ENCODE measurements around the gene EHHADH. TPM values are rescaled to one million over a fixed set of nuclear protein-coding genes. Genes with fewer than 3 reads are reported as not detected.
"Not testable (repeated sequence)": the region's sequence is repeated elsewhere in the genome, so short reads cannot be mapped to it uniquely, and the experiment has no call there.

Gene EHHADH
- total RNA-seq, 2 donors from 2014 or later: 12.8 to 15.3 TPM

DNA sequence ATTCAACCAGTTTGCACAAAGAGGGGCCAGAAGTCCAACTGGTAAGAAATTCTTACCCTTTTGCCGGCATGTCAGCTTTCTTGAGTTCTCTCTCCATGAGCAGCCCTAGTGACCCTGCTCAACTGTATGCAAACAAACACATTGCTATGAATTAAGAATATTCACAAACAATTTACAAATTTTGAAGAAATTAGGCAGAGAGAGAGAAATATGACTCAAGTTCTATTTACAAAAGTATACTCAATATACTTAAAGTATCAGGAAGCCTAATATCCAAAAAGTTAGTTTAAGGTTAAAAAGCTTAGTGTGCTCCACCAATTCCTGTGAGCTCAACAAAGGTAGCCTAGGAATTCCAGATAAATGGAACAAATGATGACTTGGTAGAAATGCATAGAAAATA lies 3.5 kb upstream of the EHHADH start:
- no peak for DNase-seq
- intact Hi-C loops (cut with DNase I): no loop called here
- ATAC-seq: no peak

DNA sequence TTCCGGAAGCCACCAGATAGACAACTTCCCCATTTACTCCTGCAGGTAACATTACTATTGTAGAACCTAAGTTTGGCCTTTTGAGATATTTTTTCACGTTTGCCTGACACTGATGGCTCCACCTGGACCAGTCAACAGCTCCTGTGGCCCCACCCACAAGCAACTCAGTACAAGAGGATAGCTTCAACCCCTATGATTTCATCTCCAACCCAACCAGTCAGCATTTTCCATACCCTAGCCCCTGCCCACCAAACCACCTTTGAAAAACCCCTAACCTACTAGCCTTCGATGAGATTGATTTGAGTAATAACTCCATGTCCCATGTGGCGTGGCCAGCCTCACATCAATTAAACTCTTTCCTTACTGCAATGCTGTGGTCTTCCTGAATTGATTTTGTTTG lies 950 bp upstream of the EHHADH start:
- no peak for DNase-seq
- intact Hi-C loops (cut with DNase I): no loop called here
- no peak for ATAC-seq

DNA sequence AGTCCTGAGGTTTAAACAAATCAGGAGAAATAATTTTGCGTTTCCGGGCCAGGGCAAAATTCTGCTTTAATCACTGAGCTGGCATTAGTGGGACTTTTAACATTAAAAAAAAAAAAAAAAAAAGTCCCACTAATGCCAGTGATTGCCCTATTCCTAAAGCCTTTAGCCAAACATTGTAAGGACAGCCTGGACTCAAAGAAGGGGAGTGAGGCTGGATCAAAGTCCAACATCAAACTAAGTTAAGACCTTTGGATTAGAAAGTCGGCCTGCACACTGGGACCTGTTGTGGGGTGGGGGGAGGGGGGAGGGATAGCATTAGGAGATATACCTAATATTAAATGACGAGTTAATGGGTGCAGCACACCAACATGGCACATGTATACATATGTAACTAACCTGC lies 716 bp downstream of the EHHADH start:
- ATAC-seq; intact Hi-C loops (cut with DNase I); DNase-seq: not testable (repeated sequence)

DNA sequence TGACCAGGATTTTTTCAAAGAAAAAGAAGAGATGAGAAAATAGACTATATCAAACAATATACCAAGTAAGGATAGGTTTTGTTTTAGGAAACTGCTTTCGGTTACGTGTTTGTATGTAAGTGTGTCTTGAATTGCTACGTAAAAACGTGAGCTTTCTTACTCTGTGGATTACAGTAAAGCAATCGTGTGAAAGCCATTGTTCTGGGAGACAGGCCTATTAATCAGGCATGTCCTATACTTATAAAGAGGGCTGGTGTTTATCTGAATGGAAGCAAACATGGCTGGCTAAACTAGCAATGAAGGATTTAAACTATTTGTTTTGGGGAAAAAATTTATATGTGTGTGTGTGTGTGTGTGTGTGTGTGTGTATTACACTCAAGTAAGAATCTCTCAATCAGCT lies 2.6 kb downstream of the EHHADH start:
- intact Hi-C loops (cut with DNase I): no loop called here
- DNase-seq (no peak), ATAC-seq (no peak)

DNA sequence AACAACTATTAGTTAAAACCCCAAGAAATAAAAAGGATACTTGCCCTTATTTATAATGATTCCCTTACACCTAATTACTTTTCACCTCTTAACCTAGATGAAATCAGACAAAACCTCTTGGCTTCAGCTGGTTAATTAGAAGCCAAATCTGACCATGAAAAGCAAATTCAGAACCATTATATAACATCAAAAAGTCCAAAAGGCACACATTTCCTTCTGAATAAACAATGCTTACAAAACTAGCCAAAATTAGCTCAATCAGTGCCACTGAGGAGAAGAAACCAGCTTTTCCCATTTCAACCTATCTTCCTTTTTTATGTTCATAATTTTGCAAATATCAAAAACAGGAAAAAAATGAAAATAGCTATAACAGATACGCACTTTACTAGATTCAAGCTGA lies 3.2 kb downstream of the EHHADH start:
- DNase-seq: no peak
- intact Hi-C loops (cut with DNase I): no loop called here
- no peak for ATAC-seq

DNA sequence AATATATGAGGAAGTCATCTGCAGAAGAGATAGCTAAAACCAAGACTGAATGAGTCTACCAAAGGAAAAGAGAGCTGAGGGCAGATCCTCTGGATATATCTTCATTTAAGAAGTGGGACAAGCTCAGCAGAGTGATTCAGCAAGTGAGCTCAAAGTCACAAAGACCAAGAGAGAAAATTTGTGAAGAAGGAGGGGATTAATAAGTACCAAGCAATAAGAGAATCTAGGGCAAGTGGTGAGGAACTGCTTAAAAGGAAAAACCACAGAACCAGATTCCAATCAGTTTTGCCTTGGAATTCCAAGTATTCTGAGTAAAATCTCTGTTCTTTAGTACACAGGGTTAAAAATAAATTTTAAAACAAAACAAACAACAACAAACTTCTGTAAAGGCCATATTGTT lies 3.6 kb downstream of the EHHADH start:
- intact Hi-C loops (cut with DNase I): no loop called here
- no peak for ATAC-seq
- DNase-seq: no peak

DNA sequence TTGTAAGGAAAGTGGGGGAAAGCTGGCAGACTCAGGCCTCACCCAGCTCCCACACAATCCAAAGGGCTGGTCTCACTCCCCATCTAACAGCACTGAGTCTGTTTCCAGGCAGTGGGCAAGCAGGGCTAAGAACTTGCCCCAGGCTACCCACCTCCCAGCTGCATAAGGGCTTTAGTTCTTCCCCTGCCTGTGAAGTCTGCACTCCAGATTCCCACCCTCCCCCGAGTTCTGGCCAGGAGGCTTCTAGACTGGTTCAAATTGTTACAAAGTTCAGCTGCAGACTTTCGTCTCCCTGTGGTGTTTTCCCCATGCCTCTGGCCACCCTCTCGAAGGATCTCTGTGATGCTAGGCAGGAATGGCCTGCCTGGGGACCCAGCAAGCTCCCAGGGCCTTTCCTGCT lies 11.2 kb downstream of the EHHADH start:
- intact Hi-C loops (cut with DNase I): no loop called here
- no peak for DNase-seq
- ATAC-seq: no peak

DNA sequence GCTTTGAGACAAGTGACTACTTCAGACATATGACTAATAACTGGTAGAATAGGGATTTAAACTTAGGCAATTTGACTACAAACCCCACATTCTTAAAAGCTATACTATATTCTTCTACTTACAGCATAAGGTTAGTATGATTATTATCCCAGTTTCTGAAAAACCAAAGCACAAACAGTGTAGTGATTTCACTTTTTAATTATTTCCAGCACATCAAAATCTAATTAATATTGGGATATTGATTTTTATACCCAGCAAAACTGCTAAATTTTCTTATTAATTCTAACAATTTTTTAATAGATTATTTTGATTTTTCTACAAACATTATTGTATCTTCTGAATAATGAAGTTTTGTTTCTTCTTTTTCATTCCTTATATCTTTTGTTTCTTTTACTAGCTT lies 16.9 kb downstream of the EHHADH start:
- intact Hi-C loops (cut with DNase I): no loop called here
- DNase-seq: no peak
- no peak for ATAC-seq

DNA sequence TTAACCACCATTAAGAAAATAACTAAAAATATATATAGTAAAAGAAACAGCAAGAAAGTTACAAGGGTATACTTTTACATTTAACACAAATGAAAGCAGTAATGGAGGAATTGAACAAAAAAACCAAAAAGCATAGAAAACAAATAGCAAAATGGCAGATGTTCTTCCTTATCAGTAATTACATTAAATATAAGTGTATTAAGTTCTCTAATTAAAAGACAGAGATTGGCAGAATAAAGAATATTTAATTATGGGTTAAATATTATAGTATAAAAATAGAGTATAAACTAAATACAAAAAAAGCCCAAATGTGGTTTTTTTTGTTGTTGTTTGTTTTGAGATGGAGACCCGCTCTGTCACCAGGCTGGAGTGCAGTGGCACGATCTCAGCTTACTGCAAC lies 20.5 kb downstream of the EHHADH start:
- ATAC-seq: no peak
- DNase-seq: no peak
- intact Hi-C loops (cut with DNase I): no loop called here

DNA sequence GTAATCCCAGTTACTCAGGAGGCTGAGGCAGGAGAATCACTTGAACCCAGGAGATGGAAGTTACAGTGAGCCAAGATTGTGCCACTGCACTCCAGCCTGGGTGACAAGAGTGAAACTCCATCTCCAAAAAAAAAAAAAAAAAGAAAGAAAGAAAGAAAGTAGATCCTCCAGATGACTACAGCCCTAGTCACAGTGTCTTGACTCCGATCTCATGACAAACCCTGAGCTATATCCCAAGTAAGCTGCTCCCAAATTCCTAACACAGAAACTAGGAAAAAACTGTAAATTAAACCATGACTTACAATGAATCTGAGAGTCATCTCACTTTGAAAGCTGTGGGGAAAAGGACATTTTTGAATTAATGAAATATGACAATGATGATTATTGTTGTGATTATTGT lies 27.3 kb downstream of the EHHADH start:
- DNase-seq; ATAC-seq; intact Hi-C loops (cut with DNase I): not testable (repeated sequence)

DNA sequence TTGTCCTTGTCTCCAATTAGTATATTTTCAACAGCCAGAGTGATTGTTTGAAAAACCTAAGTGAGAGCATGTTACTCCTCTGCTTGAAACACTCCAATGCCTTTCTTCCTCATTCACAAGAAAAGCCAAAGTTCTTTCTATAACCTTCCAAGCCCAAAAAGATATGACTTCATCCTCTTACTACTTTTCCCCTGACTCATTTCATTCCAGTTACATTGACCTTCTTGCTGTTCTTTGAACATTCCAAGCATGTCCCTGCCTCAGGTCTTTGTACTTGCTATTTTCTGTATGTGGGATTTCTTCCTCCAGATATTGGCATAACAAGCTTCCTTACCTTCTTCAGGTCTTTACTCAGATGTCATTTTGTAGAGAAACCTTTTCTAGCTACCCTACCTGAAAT lies 28.3 kb downstream of the EHHADH start:
- intact Hi-C loops (cut with DNase I): no loop called here
- DNase-seq (no peak), ATAC-seq (no peak)

DNA sequence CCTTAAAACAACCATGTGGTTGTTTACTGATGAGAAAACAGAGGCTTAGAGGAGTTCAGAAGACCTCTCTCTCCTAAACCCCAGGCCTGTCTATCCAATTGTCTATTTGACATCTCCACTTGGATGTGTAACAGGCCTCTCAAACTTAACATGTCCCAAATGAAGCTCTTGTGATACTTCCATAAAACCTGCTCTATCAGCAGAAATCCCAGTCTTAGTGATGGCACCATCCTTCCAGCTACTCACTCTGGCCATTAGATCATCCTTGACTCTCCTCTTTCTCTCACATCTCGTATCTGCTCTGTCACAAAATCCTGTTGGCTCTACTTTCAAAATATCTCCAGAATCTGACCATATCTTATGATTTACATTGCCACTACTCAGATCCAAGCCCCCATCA lies 28.8 kb downstream of the EHHADH start:
- DNase-seq: no peak
- intact Hi-C loops (cut with DNase I): no loop called here
- no peak for ATAC-seq

DNA sequence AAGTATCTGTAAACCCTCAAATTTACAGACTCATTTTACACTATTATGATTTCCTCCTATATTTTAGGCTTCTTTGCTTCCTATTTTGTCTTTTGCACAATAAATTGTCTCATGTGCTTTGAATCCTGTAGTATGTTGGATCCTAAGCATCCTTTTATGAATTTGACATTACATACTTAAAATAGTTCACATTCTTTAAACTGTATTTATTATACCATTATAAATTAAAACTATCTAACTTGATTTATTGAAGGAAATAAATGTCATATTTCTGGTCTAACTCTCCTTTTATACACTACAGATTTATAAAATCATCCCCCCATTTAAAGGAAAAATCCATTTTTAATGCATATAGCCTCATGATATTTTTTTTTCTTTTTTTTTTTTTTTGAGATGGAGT lies 32.6 kb downstream of the EHHADH start:
- ATAC-seq (no peak), DNase-seq (no peak)
- intact Hi-C loops (cut with DNase I): no loop called here

DNA sequence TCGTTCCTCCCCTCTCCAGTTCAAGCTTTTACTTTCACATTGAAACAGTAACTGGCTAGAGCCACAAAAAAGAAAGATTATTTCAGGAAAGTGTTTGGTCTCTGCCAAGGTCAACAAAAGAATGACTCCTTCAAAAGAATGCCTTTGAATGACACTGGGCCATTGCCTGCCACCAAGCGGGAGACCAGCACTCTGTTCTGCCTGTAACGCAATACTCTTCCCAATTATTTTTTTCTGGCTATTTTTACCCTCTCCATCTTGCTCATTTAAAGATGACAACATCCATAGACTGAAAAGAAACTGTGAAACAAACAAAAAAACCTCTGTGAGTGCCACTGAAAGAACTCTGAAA lies 37.3 kb downstream of the EHHADH start:
- peak; percentile 32 for DNase-seq
- ATAC-seq: peak; percentile 61 to 73
- intact Hi-C loops (cut with DNase I): no loop called here

DNA sequence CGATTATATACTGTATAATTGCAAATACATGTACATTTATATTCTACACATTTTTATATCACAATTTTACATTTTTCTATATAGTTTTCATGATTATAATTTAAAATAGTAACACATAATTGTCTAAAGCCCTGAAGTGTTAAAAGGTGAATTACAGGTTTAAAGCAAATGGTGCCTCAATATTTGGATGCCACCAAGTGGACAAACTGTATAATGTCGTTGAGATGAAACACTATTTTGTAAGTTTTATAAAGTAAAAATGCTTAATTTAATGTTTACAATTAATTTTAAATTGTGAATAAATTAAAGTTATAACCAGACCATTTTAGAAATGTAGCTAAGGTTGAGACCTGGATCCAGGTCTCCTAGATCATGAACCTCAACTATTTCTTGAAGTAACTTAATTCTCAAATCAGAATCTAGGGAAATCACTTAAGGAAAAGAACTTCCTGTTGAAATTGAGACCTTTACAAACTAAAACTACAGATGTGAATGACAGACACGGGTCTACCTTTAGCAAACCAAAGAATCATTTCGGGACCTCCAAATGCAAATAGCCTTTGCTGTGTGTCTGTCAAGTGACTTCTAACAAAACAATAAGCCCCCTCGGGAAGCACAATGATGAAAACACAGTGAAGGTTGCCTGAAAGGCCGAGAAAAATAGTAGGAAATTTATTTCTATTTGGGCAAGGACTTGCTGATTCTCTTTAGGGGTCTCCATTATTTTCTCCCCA lies 37.8 kb downstream of the EHHADH start:
- intact Hi-C loops (cut with DNase I): no loop called here
- DNase-seq: no peak
- ATAC-seq: no peak

DNA sequence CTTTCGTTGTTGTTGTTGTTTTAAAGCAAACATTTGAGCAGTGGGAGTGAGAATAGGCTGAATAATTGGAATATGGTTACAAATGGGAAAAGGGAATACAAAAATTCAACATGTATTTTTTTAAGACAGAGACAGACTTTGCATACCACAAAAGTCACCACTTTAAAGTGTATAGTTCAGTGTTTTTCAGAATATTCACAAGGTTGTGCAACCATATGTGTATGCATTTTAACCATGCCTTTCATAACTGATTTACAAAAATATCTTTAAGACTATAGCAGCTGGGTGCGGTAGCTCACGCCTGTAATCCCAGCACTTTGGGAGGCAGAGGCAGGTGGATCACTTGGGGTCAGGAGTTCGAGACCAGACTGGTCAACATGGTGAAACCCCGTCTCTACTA lies 41.3 kb downstream of the EHHADH start:
- ATAC-seq: no peak
- intact Hi-C loops (cut with DNase I): no loop called here
- DNase-seq: no peak

DNA sequence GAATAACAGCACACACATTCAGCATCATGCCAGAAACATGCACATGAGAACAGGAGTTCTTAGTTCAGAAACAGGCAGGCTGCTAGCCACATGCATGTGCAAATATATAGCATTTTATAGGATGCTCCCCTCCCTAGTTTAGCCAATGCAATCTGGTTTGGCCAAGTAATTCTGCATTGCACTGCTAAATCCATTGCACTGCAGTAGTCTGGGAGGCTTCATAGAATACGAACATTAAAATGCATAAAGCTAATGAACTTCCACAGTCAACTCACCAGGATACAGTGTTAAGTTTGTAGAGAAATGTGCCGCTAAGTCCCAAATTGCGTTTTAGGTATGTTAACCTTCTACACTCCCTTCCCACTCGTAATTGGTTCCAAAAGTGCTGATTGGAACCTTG lies 41.8 kb downstream of the EHHADH start:
- no peak for DNase-seq
- ATAC-seq: no peak
- intact Hi-C loops (cut with DNase I): no loop called here

DNA sequence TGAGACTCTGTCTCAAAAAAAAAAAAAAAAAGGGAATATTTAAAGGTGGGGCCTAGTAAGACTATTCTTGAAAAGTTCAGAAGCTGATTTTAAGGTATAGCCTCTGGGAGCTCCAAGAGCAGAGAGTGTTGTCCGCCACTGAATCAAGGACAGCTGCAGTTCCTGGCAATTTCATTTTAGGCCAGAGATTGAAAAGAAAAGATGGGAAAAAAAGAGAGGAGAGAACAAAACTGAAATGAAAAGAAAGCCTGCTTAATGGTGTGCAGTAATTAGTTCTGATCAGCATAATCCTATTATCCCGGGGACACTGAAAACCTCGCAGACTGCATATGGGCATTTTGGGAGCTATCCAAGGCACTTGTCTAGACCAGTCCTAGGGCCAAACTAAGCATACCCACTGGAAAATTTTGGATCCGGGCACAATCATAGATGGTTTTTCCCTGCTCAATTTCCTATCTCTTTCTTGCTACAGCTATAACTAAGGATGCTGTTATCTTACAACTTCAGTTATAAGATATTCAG lies 43.2 kb downstream of the EHHADH start:
- ATAC-seq (no peak), DNase-seq (no peak)
- intact Hi-C loops (cut with DNase I): no loop called here

DNA sequence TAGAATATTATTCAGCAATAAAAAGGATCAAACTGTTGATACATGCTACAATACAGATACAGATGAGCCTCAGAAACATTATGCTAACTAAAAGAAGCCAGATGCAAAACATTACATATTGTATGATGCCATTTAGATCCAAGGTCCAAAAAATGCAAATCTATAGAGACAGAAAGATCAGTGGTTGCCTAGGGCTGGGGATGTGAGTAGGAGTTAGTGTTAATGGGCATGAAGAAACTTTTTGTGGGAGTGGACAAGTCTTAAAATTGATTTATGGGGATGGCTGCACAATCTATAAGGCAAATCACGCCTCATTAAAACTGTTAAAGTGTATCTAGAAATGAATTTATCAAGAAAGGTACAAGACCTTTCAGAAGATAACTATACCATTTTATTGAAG lies 45.0 kb downstream of the EHHADH start:
- no peak for DNase-seq
- no peak for ATAC-seq
- intact Hi-C loops (cut with DNase I): no loop called here

DNA sequence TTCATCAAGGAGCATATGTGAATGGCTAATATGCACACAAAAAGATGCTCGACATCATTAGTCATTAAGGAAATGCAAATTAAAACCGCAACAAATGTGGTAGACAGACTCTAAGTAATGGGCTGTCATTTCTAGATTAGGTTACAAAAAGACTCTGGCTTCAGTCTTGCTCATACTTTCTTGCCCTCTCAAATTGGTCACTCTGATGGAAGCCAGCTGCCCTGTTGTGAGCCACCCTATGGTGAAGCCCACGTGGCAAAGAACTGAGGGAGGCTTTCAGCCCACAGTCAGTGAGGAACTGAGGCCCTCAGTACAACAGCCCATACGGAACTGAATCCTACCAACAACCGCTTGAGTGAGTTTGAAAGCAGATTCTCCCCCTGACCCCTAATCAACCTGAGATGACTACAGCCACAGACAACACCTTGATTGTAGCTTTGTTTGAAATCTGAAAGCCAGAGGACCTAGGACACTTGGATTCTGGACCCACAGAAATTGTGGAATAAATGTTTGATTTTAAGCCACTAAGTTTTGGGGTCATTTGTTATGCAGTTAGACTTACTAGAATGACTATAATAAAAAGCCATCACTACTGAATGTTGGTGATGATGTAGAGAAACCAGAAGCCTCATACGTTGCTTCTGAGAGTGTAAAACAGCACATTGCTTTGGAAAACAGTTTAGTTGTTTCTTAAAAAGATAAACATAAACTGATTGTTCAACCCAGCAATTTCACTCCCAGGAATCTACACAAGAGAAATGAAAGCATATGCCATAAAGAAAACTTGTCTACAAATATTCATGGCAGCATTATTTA lies 45.7 kb downstream of the EHHADH start:
- no peak for DNase-seq
- intact Hi-C loops (cut with DNase I): no loop called here
- ATAC-seq: no peak

DNA sequence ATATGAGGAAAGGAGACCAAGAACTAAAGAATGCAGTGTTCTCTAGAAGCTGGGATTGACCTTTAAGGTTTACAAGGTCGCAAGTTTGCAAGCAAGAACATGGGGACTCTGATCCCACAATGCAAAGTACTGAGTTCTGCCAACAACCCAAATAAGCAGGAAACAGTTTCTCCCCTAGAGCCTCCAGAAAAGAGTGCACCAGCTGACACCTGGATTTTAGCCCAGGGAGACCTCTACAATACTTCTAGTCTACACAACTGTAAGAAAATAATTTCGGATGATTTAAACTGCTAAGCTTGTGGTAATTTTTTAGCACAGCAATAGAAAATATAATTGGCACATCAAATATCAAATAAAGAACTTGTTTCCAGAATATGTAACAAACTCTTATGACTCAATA lies 46.4 kb downstream of the EHHADH start:
- intact Hi-C loops (cut with DNase I): no loop called here
- ATAC-seq (no peak), DNase-seq (no peak)
